PFSK-1 (cell line): Measurements from ENCODE around the gene PTER.

Experiments used
- FOXP2 ChIP-seq: optimal IDR thresholded peaks from 2 replicates; pipeline ENCODE3; 2011; ENCODE audit warnings: borderline replicate concordance, control low read depth, inconsistent platforms; ENCODE audit not compliant: insufficient read depth; ENCODE audit errors: extremely low read length, extremely low read depth
- POLR2AphosphoS5 ChIP-seq: IDR thresholded peaks from 2 replicates; pipeline ENCODE4 v1.6.1; 2012; ENCODE audit warnings: low read depth, mild to moderate bottlenecking, control low read depth, low read length, moderate library complexity
- SIN3A ChIP-seq: IDR thresholded peaks from 2 replicates; pipeline ENCODE4 v1.6.1; 2012; ENCODE audit warnings: mild to moderate bottlenecking, low read length, moderate library complexity, borderline replicate concordance; ENCODE audit not compliant: insufficient read depth
- TAF1 ChIP-seq: IDR thresholded peaks from 2 replicates; pipeline ENCODE4 v1.6.1; 2012; ENCODE audit warnings: low read length, control low read depth, borderline replicate concordance; ENCODE audit not compliant: insufficient read depth
- TF ChIP-seq, protein P1 (sequence below), 2 experiments: IDR thresholded peaks; 2 replicates each; pipeline versions ENCODE4 v1.6.1 to v1.8.0; 2011 to 2012; ENCODE audit warnings: low read depth in 2 of 2, low read length in 2 of 2, control low read depth in 1 of 2, inconsistent platforms in 1 of 2, mild to moderate bottlenecking in 1 of 2, moderate library complexity in 1 of 2; ENCODE audit not compliant: insufficient read depth in 1 of 2

PTER gene

DNA sequence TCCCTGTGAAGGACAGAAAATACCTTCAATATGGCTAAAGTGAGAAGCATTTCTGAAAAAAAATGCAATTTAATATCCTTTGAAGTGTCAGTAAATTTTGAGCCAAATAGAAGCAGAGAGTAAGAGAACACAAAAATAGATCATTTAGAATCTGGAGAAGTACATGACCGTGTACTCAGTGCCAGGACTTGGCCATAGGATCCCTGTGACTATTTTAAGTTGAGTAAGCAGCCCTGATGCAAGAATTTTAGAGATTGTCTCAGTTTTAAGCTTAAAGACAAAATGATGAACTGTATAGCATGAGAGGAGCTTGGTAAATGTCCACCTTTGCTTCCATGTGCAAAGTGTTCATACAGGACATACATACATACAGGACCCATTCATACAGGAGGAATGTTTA lies 2.5 kb downstream of the PTER start:
- TF ChIP-seq POLR2AphosphoS5 = no peak
- no peak for TF ChIP-seq TAF1
- no peak for TF ChIP-seq FOXP2
- TF ChIP-seq SIN3A = no peak
- TF ChIP-seq, protein P1, sequence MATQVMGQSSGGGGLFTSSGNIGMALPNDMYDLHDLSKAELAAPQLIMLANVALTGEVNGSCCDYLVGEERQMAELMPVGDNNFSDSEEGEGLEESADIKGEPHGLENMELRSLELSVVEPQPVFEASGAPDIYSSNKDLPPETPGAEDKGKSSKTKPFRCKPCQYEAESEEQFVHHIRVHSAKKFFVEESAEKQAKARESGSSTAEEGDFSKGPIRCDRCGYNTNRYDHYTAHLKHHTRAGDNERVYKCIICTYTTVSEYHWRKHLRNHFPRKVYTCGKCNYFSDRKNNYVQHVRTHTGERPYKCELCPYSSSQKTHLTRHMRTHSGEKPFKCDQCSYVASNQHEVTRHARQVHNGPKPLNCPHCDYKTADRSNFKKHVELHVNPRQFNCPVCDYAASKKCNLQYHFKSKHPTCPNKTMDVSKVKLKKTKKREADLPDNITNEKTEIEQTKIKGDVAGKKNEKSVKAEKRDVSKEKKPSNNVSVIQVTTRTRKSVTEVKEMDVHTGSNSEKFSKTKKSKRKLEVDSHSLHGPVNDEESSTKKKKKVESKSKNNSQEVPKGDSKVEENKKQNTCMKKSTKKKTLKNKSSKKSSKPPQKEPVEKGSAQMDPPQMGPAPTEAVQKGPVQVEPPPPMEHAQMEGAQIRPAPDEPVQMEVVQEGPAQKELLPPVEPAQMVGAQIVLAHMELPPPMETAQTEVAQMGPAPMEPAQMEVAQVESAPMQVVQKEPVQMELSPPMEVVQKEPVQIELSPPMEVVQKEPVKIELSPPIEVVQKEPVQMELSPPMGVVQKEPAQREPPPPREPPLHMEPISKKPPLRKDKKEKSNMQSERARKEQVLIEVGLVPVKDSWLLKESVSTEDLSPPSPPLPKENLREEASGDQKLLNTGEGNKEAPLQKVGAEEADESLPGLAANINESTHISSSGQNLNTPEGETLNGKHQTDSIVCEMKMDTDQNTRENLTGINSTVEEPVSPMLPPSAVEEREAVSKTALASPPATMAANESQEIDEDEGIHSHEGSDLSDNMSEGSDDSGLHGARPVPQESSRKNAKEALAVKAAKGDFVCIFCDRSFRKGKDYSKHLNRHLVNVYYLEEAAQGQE (IDR thresholded peaks at IDR 0.05; ENCODE audit: insufficient read depth in 1 of 2, low read depth in 2 of 2, low read length in 2 of 2) = no peak

DNA sequence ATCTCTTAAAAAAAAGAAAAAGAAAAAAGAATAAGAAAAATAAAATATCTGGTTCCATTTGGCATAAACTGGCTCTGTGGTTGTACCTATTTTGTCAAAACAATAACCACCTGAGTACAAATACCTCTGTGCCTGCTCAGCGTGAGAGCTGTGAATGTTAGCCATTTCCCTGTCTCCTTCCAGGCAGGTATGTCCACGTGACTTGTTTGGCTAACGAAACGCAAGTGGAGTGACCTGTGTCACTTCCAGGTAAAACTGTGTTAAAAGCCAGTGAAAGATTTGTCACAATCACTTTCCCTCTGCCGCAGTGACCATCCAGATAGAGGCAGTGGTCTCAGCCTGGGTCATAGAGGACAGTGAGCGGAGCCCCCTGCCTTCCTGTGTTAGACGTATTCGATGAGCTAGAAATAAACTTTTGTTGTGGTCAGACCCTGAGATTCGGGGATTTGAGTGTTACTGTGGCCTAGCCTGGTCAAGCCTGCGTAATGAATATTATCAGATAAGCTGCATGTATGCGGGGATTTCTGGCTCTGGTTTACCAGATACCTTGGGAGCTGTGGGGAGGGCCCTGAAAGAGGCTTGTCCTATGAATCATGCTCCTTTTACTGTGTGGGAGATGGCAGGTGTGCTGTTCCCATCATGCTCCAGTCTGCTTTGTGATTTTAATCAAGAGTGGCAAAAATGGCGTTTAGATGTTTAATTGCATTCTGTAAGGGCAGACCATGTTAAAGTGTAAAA lies 3.8 kb downstream of the PTER start:
- TF ChIP-seq, protein P1 (IDR thresholded peaks at IDR 0.05; ENCODE audit: insufficient read depth in 1 of 2, low read depth in 2 of 2, low read length in 2 of 2) = no peak
- TF ChIP-seq FOXP2 (no peak), POLR2AphosphoS5 (no peak), TAF1 (no peak), SIN3A (no peak)

DNA sequence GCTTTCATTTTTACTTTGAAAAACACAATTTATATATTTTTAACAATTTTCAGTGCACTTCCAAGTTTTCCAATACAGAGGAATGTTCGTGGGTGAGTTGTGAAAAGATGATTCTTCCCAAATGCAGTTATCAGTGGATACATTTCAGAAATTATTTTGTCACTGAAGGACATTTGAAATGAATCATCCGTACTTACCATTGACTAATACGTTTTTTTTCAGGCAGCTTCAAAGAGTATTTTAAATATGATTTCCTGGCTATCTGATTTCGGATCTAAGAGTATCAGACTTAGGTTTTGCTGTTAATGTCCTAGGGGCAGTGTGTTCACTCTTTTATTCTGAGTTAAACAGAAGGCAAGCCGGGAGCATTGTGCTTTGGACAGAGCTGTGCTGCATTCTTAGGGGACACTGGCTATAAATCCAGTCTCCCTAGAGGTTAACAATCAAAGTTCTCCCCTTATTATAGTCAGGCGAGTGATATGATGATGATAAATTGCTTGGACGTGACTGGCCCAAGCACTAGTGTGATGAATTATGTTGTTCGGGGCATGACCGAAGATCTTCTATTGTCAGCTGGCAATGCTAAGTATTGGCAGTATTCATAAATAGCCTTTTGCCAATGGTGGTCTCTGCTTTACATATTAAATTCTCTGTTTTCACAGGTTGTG lies 4.5 kb downstream of the PTER start:
- TF ChIP-seq, protein P1 (IDR thresholded peaks at IDR 0.05; ENCODE audit: insufficient read depth in 1 of 2, low read depth in 2 of 2, low read length in 2 of 2) = no peak
- TF ChIP-seq SIN3A (no peak), TAF1 (no peak), POLR2AphosphoS5 (no peak), FOXP2 (no peak)

DNA sequence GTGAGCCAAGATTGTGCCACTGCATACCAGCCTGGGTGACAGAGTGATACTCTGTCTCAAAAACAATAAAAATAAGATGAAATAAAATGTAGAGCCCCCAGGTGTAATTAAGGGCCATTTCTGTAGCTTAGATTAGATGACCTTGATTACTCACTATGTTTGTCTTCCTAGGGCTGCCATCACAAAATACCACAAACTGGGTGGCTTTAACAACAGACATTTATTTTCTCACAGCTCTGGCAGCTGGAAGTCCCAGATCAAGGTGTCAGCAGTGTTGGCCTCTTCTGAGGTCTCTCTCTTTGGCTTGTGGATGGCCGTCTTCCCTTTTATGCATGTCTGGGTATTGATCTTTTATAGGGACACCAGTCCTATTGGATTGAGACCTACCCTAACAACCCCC lies 6.1 kb downstream of the PTER start:
- TF ChIP-seq TAF1 (no peak), FOXP2 (no peak), SIN3A (no peak), POLR2AphosphoS5 (no peak)
- TF ChIP-seq, protein P1 (IDR thresholded peaks at IDR 0.05; ENCODE audit: insufficient read depth in 1 of 2, low read depth in 2 of 2, low read length in 2 of 2) = no peak
